Measurements from ENCODE around the gene CCDC60.

DNA sequence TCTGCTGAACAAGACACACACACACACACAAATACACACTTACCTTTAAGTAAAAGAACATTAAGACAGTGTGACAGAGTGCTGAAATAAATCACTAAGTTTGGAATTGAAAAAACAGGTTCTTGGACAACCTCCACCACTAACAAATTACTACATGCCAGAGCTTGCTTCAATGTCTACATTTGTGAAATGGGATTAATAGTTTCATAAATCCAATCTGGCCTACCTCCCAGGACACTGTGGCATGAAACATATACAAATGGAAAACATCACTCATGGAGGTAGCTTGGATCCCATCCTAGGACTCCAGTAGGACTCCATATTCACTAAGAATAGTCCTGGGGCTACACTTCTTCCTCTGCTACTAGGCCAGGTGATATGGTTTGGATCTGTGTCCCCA, 8.2 kb upstream of the CCDC60 start:
- TF ChIP-seq POLR2AphosphoS5 (IDR thresholded peaks at IDR 0.05) (no peak), POLR2A (IDR thresholded peaks at IDR 0.05) (no peak), EP300 (IDR thresholded peaks at IDR 0.05) (no peak)
- TF ChIP-seq, protein P1, sequence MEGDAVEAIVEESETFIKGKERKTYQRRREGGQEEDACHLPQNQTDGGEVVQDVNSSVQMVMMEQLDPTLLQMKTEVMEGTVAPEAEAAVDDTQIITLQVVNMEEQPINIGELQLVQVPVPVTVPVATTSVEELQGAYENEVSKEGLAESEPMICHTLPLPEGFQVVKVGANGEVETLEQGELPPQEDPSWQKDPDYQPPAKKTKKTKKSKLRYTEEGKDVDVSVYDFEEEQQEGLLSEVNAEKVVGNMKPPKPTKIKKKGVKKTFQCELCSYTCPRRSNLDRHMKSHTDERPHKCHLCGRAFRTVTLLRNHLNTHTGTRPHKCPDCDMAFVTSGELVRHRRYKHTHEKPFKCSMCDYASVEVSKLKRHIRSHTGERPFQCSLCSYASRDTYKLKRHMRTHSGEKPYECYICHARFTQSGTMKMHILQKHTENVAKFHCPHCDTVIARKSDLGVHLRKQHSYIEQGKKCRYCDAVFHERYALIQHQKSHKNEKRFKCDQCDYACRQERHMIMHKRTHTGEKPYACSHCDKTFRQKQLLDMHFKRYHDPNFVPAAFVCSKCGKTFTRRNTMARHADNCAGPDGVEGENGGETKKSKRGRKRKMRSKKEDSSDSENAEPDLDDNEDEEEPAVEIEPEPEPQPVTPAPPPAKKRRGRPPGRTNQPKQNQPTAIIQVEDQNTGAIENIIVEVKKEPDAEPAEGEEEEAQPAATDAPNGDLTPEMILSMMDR (IDR thresholded peaks at IDR 0.05): no peak
